HEK293T (cell line): ENCODE results near the gene USP13.

ENCODE experiments used
- BHLHE40 ChIP-seq: fragments of 450-650 bp; IDR thresholded peaks from 2 replicates; pipeline ENCODE4 v1.6.1; 2016; ENCODE audit warnings: mild to moderate bottlenecking, moderate library complexity, borderline replicate concordance
- CTBP1 ChIP-seq: fragments of 450-650 bp; IDR thresholded peaks from 2 replicates; pipeline ENCODE4 v1.6.1; 2016; ENCODE audit warnings: borderline replicate concordance
- FOXM1 ChIP-seq: fragments of 450-650 bp; IDR thresholded peaks from 2 replicates; pipeline ENCODE4 v1.6.1; 2017; ENCODE audit warnings: mild to moderate bottlenecking, borderline replicate concordance
- HDGF ChIP-seq: fragments of 450-650 bp; IDR thresholded peaks from 2 replicates; pipeline ENCODE4 v1.6.1; 2017; ENCODE audit warnings: antibody characterized with exemption, borderline replicate concordance
- L3MBTL2 ChIP-seq: fragments of 450-650 bp; conservative IDR thresholded peaks from 2 replicates; pipeline ENCODE4 v1.6.1; 2016; ENCODE audit warnings: mild to moderate bottlenecking
- SP1 ChIP-seq: fragments of 450-650 bp; IDR thresholded peaks from 2 replicates; pipeline ENCODE4 v1.6.1; 2017
- SUZ12 ChIP-seq: fragments of 450-650 bp; IDR thresholded peaks from 2 replicates; pipeline ENCODE4 v1.6.1; 2016; ENCODE audit warnings: mild to moderate bottlenecking

DNA sequence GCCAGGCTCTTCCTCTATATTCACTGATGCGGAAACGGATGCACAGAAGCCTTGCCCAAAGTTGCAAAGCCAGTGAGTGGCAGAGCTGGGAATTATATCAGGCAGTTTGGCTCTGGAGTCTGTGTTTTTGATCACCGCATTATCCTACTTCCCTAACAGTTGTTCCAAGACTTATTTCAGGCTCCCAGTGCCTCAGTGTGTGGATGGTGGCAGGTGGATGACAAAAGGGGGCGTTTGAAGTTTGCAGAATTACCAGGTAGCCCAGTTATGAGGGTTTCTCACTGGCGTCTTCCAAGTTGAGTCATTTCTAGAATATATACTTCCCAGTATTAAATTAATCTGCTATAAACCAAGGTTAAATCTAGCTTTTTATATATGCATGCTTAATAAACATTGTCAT lies 81.0 kb downstream of the USP13 start:
- TF ChIP-seq L3MBTL2 (no peak), HDGF (no peak), SP1 (no peak), SUZ12 (no peak), FOXM1 (no peak), BHLHE40 (no peak), CTBP1 (no peak)
